ENCODE data around the gene TMEM131L.

Gene TMEM131L

GRCh38 chr4:153464068-153464467 is 2.1 kb upstream of the TMEM131L start:
- Mint-ChIP-seq H3K27ac (peak overlapping the region; percentile 25 to 93 (median 71)), H3K27me3 (ENCODE audit: low read depth) (peaks cover 9% of the 10 kb centered on the region), H3K4me1 (peaks cover 45% of the 10 kb centered on the region), H3K36me3 (ENCODE audit: low read depth) (peaks cover under 1% of the 10 kb centered on the region), H3K4me3 (peak overlapping the region in 2 of 3 experiments; percentile 53 to 94), H3K9me3 (no peaks in the 10 kb centered on the region)
- no peak for TF ChIP-seq CTCF (IDR thresholded peaks at IDR 0.05; ENCODE audit: unreplicated experiment in 3 of 3)

GRCh38 chr4:153465140-153465539 is 1.0 kb upstream of the TMEM131L start:
- Mint-ChIP-seq H3K9me3 (no peaks in the 10 kb centered on the region), H3K4me3 (peak overlapping the region; percentile 86 to 94 (median 90)), H3K27ac (peak overlapping the region; percentile 93 to 97 (median 96)), H3K36me3 (ENCODE audit: low read depth) (peaks cover 6% of the 10 kb centered on the region), H3K4me1 (peaks cover 51% of the 10 kb centered on the region), H3K27me3 (ENCODE audit: low read depth) (peaks cover 9% of the 10 kb centered on the region)
- TF ChIP-seq CTCF (IDR thresholded peaks at IDR 0.05; ENCODE audit: unreplicated experiment in 3 of 3), result no peak

DNA sequence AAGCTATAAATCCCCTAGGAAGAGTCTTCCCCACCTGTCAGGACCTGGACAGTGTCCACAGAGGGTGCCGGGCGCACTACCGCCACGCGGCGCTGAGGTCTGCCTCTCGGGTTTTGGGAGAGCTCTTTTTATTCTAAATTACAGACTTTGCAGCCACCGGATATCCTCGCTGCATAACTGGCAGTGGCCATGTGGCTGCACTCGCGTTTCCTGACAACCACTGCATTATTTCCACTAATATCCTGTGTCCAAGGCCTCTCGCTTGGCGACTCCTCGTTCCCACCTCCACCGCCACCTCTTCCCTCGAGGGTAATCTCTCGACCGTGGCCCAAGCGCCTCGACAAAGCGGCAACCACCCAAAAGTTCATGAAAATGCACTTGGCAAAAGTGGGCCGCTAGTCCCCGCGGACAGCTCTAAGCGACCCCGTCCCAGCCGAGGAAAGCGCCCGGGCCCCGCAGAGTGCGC is 512 bp upstream of the TMEM131L start:
- Mint-ChIP-seq H3K4me3 (peak overlapping the region; percentile 86 to 94 (median 90)), H3K27me3 (ENCODE audit: low read depth) (peaks cover 9% of the 10 kb centered on the region), H3K36me3 (ENCODE audit: low read depth) (peaks cover 7% of the 10 kb centered on the region), H3K4me1 (peaks cover 54% of the 10 kb centered on the region), H3K9me3 (no peaks in the 10 kb centered on the region), H3K27ac (peak overlapping the region; percentile 93 to 97 (median 96))
- peak; percentile 29 to 40 (median 34) for TF ChIP-seq CTCF (IDR thresholded peaks at IDR 0.05; ENCODE audit: unreplicated experiment in 3 of 3)

GRCh38 chr4:153466949-153467896 is 1.1 kb downstream of the TMEM131L start:
- H3K27me3 Mint-ChIP-seq (ENCODE audit: low read depth), result peaks cover 9% of the 10 kb centered on the region
- no peak for TF ChIP-seq CTCF (IDR thresholded peaks at IDR 0.05; ENCODE audit: unreplicated experiment in 3 of 3)
- no peaks in the 10 kb centered on the region for H3K9me3 Mint-ChIP-seq
- peaks cover 16% of the 10 kb centered on the region for H3K36me3 Mint-ChIP-seq (ENCODE audit: low read depth)
- peaks cover 65% of the 10 kb centered on the region for H3K4me1 Mint-ChIP-seq
- H3K4me3 Mint-ChIP-seq, result peak overlapping the region; percentile 95 to 98 (median 97)
- H3K27ac Mint-ChIP-seq, result peak overlapping the region; percentile 68 to 83 (median 72)

DNA sequence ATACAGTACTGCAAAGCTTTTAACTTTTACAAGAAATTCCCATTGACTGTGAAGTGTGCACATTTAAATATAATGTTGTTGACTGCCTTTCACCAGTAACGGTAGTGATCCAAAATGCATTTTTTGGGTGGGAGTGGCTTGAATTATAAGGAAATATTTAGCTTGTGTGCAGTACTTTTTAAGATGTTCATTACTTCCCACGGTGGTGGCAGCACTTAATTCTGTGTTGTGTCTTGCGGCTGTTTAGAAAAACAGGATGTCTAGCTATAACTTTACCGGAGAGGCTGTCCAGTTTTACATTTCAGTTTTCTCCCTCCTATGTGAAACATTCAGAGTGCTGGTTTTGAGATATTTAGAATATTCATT is 1.7 kb downstream of the TMEM131L start:
- H3K9me3 Mint-ChIP-seq, result no peaks in the 10 kb centered on the region
- TF ChIP-seq CTCF (IDR thresholded peaks at IDR 0.05; ENCODE audit: unreplicated experiment in 3 of 3), result no peak
- peak overlapping the region; percentile 63 to 68 (median 64) for H3K27ac Mint-ChIP-seq
- H3K36me3 Mint-ChIP-seq (ENCODE audit: low read depth), result peaks cover 21% of the 10 kb centered on the region
- H3K4me3 Mint-ChIP-seq, result peak overlapping the region; percentile 95 to 98 (median 97)
- H3K27me3 Mint-ChIP-seq (ENCODE audit: low read depth), result peaks cover 7% of the 10 kb centered on the region
- peaks cover 65% of the 10 kb centered on the region for H3K4me1 Mint-ChIP-seq
